ENCODE data around the gene PTPRG.

The PTPRG gene

GRCh38 chr3:62161371-62161770 is 600.0 kb downstream of the PTPRG start:
- no peak overlapping the region for H2BK120ac ChIP-seq (ENCODE audit: insufficient read depth, low read length, poor library complexity)
- no peak overlapping the region for H3K18ac ChIP-seq (ENCODE audit: low read length)

DNA sequence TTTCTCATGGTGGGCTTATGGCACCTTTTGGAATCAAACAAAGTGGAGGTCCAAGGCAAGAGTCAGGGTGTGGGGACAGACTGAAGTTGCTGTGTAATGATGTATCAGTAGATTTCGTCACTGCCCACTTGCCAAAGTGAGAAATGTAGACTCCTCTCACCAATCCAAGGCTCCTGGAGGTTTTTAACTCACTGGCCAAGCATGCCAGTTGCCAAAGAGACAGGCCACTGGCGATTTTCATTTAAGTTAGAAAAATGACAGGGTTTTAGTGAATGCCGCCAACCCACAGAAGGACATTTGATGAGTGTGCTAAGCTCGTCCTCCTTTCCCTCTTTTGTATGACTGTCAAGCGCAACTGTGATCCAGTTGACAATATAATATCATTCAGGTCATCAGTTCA is 602.8 kb downstream of the PTPRG start:
- no peaks in the 10 kb centered on the region for H3K27me3 ChIP-seq (ENCODE audit: insufficient read depth, low read length)
- no peak overlapping the region for H3K4ac ChIP-seq (ENCODE audit: low read depth, low read length)
- H3K9me3 ChIP-seq (ENCODE audit: insufficient read depth, low read depth, low read length): no peaks in the 10 kb centered on the region
- no peak overlapping the region for H4K91ac ChIP-seq (ENCODE audit: low read depth, low read length)
- no peak overlapping the region for H3K23ac ChIP-seq (ENCODE audit: low read length)
- H3K4me1 ChIP-seq (ENCODE audit: control insufficient read depth in 1 of 2, insufficient read depth in 2 of 2, low read length in 2 of 2): no peaks in the 10 kb centered on the region
- no peak overlapping the region for H2AFZ ChIP-seq (ENCODE audit: insufficient read depth, low read length, poor library complexity)
- no peak overlapping the region for H4K8ac ChIP-seq (ENCODE audit: low read depth, low read length)
- H3K79me2 ChIP-seq (ENCODE audit: control insufficient read depth, insufficient read depth, low read length, poor library complexity): no peaks in the 10 kb centered on the region
- H3K14ac ChIP-seq (ENCODE audit: low read length): no peak overlapping the region
- no peak overlapping the region for H3K27ac ChIP-seq (ENCODE audit: low read depth, low read length)
- H3K18ac ChIP-seq (ENCODE audit: low read length): no peak overlapping the region
- H4K12ac ChIP-seq (ENCODE audit: low read depth, low read length): no peak overlapping the region
- H3K79me1 ChIP-seq (ENCODE audit: low read length): no peaks in the 10 kb centered on the region
- no peak overlapping the region for H2BK5ac ChIP-seq (ENCODE audit: low read depth, low read length, poor library complexity)
- H3K36me3 ChIP-seq (ENCODE audit: control insufficient read depth in 1 of 2, insufficient read depth in 2 of 2, low read length in 2 of 2): no peaks in the 10 kb centered on the region
- H2AK5ac ChIP-seq (ENCODE audit: low read length): no peak overlapping the region
- H3K4me3 ChIP-seq (ENCODE audit: low read depth, low read length): no peak overlapping the region
- no peak overlapping the region for H2BK12ac ChIP-seq (ENCODE audit: low read length)
- no peak overlapping the region for H2BK120ac ChIP-seq (ENCODE audit: insufficient read depth, low read length, poor library complexity)
- no peak for DNase-seq
- H3K4me2 ChIP-seq (ENCODE audit: low read length): no peak overlapping the region
- H3K9ac ChIP-seq (ENCODE audit: low read length): no peak overlapping the region
- no CpG with 5 or more reads among the region's 5 CpGs for WGBS (ENCODE audit: extremely low coverage, insufficient coverage, insufficient read length)

More at GRCh38 chr3:62161371-62161770, 600.0 kb downstream of the PTPRG start:
- no CpG with 5 or more reads among the region's 4 CpGs for WGBS (ENCODE audit: extremely low coverage, insufficient coverage, insufficient read length)
- Histone ChIP-seq H3K4me2 (ENCODE audit: low read length) (no peak overlapping the region), H3K9ac (ENCODE audit: low read length) (no peak overlapping the region), H4K12ac (ENCODE audit: low read depth, low read length) (no peak overlapping the region), H3K36me3 (ENCODE audit: control insufficient read depth in 1 of 2, insufficient read depth in 2 of 2, low read length in 2 of 2) (no peaks in the 10 kb centered on the region), H4K91ac (ENCODE audit: low read depth, low read length) (no peak overlapping the region), H2BK5ac (ENCODE audit: low read depth, low read length, poor library complexity) (no peak overlapping the region), H3K4ac (ENCODE audit: low read depth, low read length) (no peak overlapping the region), H2BK12ac (ENCODE audit: low read length) (no peak overlapping the region), H3K4me1 (ENCODE audit: control insufficient read depth in 1 of 2, insufficient read depth in 2 of 2, low read length in 2 of 2) (no peaks in the 10 kb centered on the region), H3K27me3 (ENCODE audit: insufficient read depth, low read length) (no peaks in the 10 kb centered on the region), H2AFZ (ENCODE audit: insufficient read depth, low read length, poor library complexity) (no peak overlapping the region), H3K9me3 (ENCODE audit: insufficient read depth, low read depth, low read length) (no peaks in the 10 kb centered on the region), H3K27ac (ENCODE audit: low read depth, low read length) (no peak overlapping the region), H3K23ac (ENCODE audit: low read length) (no peak overlapping the region), H4K8ac (ENCODE audit: low read depth, low read length) (no peak overlapping the region), H3K14ac (ENCODE audit: low read length) (no peak overlapping the region), H3K79me1 (ENCODE audit: low read length) (no peaks in the 10 kb centered on the region), H3K79me2 (ENCODE audit: control insufficient read depth, insufficient read depth, low read length, poor library complexity) (no peaks in the 10 kb centered on the region), H3K4me3 (ENCODE audit: low read depth, low read length) (no peak overlapping the region), H2AK5ac (ENCODE audit: low read length) (no peak overlapping the region)
- DNase-seq: no peak

- Histone ChIP-seq H3K4me3 (ENCODE audit: low read depth, low read length) (no peak overlapping the region), H2AFZ (ENCODE audit: insufficient read depth, low read length, poor library complexity) (no peak overlapping the region), H3K27me3 (ENCODE audit: insufficient read depth, low read length) (no peaks in the 10 kb centered on the region), H2BK5ac (ENCODE audit: low read depth, low read length, poor library complexity) (no peak overlapping the region), H3K9ac (ENCODE audit: low read length) (no peak overlapping the region), H3K23ac (ENCODE audit: low read length) (no peak overlapping the region), H4K8ac (ENCODE audit: low read depth, low read length) (no peak overlapping the region), H3K14ac (ENCODE audit: low read length) (no peak overlapping the region), H3K4me2 (ENCODE audit: low read length) (no peak overlapping the region), H4K12ac (ENCODE audit: low read depth, low read length) (no peak overlapping the region), H4K91ac (ENCODE audit: low read depth, low read length) (no peak overlapping the region), H2BK120ac (ENCODE audit: insufficient read depth, low read length, poor library complexity) (no peak overlapping the region), H3K18ac (ENCODE audit: low read length) (no peak overlapping the region), H2AK5ac (ENCODE audit: low read length) (no peak overlapping the region), H3K79me1 (ENCODE audit: low read length) (no peaks in the 10 kb centered on the region), H3K4ac (ENCODE audit: low read depth, low read length) (no peak overlapping the region), H2BK12ac (ENCODE audit: low read length) (no peak overlapping the region), H3K4me1 (ENCODE audit: control insufficient read depth in 1 of 2, insufficient read depth in 2 of 2, low read length in 2 of 2) (no peaks in the 10 kb centered on the region), H3K36me3 (ENCODE audit: control insufficient read depth in 1 of 2, insufficient read depth in 2 of 2, low read length in 2 of 2) (no peaks in the 10 kb centered on the region), H3K27ac (ENCODE audit: low read depth, low read length) (no peak overlapping the region), H3K79me2 (ENCODE audit: control insufficient read depth, insufficient read depth, low read length, poor library complexity) (no peaks in the 10 kb centered on the region), H3K9me3 (ENCODE audit: insufficient read depth, low read depth, low read length) (no peaks in the 10 kb centered on the region)
- no CpG with 5 or more reads among the region's 5 CpGs for WGBS (ENCODE audit: extremely low coverage, insufficient coverage, insufficient read length)
- DNase-seq: no peak
These were observed 603.4 kb downstream of the PTPRG start for GRCh38 chr3:62164746-62165145.

DNA sequence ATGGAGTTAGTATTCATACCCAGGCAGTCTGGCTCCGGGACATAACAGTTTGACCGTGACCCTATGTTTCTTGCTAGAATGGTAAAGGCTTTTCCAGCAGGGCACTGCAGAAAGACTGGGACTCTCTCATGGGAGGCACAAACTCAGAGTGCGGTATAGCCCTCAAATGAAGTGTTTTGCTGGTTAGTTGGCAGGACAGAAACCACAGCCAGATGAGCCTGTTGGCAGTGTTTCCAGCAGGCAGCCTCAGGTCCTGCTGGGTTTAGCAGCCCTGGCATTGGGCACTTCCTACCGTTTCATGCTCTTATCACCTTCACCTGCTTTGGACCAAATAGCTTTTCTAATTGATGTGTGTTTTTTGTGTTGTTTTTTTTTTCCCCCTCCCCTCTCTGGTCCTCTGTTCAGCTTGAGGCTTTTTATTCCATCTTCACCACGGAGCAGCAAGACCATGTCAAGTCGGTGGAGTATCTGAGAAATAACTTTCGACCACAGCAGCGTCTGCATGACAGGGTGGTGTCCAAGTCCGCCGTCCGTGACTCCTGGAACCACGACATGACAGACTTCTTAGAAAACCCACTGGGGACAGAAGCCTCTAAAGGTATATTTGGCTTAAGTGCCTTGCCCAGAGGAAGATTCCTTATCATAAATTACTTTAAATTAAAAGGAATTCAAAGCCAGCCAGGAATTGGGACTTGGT is 606.3 kb downstream of the PTPRG start:
- Histone ChIP-seq H4K91ac (ENCODE audit: low read depth, low read length) (no peak overlapping the region), H3K27me3 (ENCODE audit: insufficient read depth, low read length) (no peaks in the 10 kb centered on the region), H2BK5ac (ENCODE audit: low read depth, low read length, poor library complexity) (no peak overlapping the region), H2BK120ac (ENCODE audit: insufficient read depth, low read length, poor library complexity) (no peak overlapping the region), H3K36me3 (ENCODE audit: control insufficient read depth in 1 of 2, insufficient read depth in 2 of 2, low read length in 2 of 2) (no peaks in the 10 kb centered on the region), H3K4me3 (ENCODE audit: low read depth, low read length) (no peak overlapping the region), H3K4ac (ENCODE audit: low read depth, low read length) (no peak overlapping the region), H3K9me3 (ENCODE audit: insufficient read depth, low read depth, low read length) (no peaks in the 10 kb centered on the region), H3K14ac (ENCODE audit: low read length) (no peak overlapping the region), H3K4me1 (ENCODE audit: control insufficient read depth in 1 of 2, insufficient read depth in 2 of 2, low read length in 2 of 2) (no peaks in the 10 kb centered on the region), H3K23ac (ENCODE audit: low read length) (no peak overlapping the region), H2AFZ (ENCODE audit: insufficient read depth, low read length, poor library complexity) (no peak overlapping the region), H3K79me2 (ENCODE audit: control insufficient read depth, insufficient read depth, low read length, poor library complexity) (no peaks in the 10 kb centered on the region), H4K12ac (ENCODE audit: low read depth, low read length) (no peak overlapping the region), H3K18ac (ENCODE audit: low read length) (no peak overlapping the region), H2BK12ac (ENCODE audit: low read length) (no peak overlapping the region), H4K8ac (ENCODE audit: low read depth, low read length) (no peak overlapping the region), H3K4me2 (ENCODE audit: low read length) (no peak overlapping the region), H3K79me1 (ENCODE audit: low read length) (no peaks in the 10 kb centered on the region), H3K27ac (ENCODE audit: low read depth, low read length) (no peak overlapping the region), H3K9ac (ENCODE audit: low read length) (no peak overlapping the region), H2AK5ac (ENCODE audit: low read length) (no peak overlapping the region)
- WGBS (ENCODE audit: extremely low coverage, insufficient coverage, insufficient read length): no CpG with 5 or more reads among the region's 12 CpGs
- no peak for DNase-seq
